H1 (cell line): Measurements from ENCODE around the gene IRS1. TPM values are rescaled to one million over a fixed set of nuclear protein-coding genes. Genes with fewer than 3 reads are reported as not detected.

Source experiments
- CBX8 ChIP-seq: fragments of 300-800, 300-1000 bp; sonication (generic); IDR thresholded peaks from 2 replicates; pipeline ENCODE4 v1.7.1; 2016; ENCODE audit warnings: low read depth, low read length, borderline replicate concordance
- SRF ChIP-seq: IDR thresholded peaks from 2 replicates; pipeline ENCODE4 v1.6.1; 2011; ENCODE audit warnings: mild to moderate bottlenecking, low read depth, low read length, moderate library complexity
- YY1 ChIP-seq: IDR thresholded peaks from 2 replicates; pipeline ENCODE4 v1.6.1; 2011; ENCODE audit warnings: low read depth, mild to moderate bottlenecking, low read length
- polyA plus RNA-seq, 7 experiments: library from polyadenylated mRNA; depleted of rRNA in 3 of 7; stranded (reverse) in 5 of 7; unstranded in 2 of 7; fragments of >200 nt in 5 of 7; fragments of 200-250 nt in 2 of 7; gene quantifications; 1 replicate in 5 of 7; 2 replicates in 1 of 7; 4 replicates in 1 of 7; pipeline versions ENCODE4 v1.2.1 to v1.2.3, GENCODE V29; 2011 to 2013; ENCODE audit warnings: missing spikeins in 2 of 7, mixed read lengths in 2 of 7
- total RNA-seq: library from RNA; stranded (reverse); fragmentation: NEBNext Ultra II Directional; extraction: Animal tissue kit (Norgen Biotek cat#: 25700); gene quantifications from 2 replicates; pipeline ENCODE4 v1.2.1, GENCODE V29; 2021
- TF ChIP-seq, protein P1 (sequence below): fragments of 300-600 bp; sonication (generic); IDR thresholded peaks from 2 replicates; pipeline ENCODE4 v1.7.1; 2012; ENCODE audit warnings: low read length, moderate library complexity, mild to moderate bottlenecking, inconsistent platforms; ENCODE audit not compliant: insufficient replicate concordance
- TF ChIP-seq, protein P2 (sequence below): IDR thresholded peaks from 2 replicates; pipeline ENCODE4 v1.6.1; 2012; ENCODE audit warnings: inconsistent platforms

IRS1 gene
- total and polyA plus RNA-seq, 2 of the 8 experiments (the other 6 are each of a cell fraction or from before 2014, with no cell fraction given) = 9.1 to 26.9 TPM

DNA sequence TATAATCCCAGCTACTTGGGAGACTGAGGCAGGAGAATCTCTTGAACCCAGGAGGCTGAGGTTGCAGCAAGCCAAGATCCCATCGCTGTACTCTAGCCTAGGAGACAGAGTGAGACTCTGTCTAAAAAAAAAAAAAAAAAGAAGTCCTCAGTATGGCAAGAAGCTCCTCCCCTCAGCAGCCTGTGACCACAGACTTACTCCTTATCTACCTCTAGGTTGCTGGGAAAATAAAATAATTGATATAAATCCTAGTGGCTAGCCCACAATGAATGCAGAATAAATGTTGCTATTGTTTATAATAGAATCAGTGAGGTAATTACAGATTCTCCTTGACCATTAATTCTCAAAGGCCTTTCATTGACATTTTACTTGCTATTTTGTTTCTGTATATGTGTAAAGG lies 70.6 kb downstream of the IRS1 start (continued):
- TF ChIP-seq, protein P1, sequence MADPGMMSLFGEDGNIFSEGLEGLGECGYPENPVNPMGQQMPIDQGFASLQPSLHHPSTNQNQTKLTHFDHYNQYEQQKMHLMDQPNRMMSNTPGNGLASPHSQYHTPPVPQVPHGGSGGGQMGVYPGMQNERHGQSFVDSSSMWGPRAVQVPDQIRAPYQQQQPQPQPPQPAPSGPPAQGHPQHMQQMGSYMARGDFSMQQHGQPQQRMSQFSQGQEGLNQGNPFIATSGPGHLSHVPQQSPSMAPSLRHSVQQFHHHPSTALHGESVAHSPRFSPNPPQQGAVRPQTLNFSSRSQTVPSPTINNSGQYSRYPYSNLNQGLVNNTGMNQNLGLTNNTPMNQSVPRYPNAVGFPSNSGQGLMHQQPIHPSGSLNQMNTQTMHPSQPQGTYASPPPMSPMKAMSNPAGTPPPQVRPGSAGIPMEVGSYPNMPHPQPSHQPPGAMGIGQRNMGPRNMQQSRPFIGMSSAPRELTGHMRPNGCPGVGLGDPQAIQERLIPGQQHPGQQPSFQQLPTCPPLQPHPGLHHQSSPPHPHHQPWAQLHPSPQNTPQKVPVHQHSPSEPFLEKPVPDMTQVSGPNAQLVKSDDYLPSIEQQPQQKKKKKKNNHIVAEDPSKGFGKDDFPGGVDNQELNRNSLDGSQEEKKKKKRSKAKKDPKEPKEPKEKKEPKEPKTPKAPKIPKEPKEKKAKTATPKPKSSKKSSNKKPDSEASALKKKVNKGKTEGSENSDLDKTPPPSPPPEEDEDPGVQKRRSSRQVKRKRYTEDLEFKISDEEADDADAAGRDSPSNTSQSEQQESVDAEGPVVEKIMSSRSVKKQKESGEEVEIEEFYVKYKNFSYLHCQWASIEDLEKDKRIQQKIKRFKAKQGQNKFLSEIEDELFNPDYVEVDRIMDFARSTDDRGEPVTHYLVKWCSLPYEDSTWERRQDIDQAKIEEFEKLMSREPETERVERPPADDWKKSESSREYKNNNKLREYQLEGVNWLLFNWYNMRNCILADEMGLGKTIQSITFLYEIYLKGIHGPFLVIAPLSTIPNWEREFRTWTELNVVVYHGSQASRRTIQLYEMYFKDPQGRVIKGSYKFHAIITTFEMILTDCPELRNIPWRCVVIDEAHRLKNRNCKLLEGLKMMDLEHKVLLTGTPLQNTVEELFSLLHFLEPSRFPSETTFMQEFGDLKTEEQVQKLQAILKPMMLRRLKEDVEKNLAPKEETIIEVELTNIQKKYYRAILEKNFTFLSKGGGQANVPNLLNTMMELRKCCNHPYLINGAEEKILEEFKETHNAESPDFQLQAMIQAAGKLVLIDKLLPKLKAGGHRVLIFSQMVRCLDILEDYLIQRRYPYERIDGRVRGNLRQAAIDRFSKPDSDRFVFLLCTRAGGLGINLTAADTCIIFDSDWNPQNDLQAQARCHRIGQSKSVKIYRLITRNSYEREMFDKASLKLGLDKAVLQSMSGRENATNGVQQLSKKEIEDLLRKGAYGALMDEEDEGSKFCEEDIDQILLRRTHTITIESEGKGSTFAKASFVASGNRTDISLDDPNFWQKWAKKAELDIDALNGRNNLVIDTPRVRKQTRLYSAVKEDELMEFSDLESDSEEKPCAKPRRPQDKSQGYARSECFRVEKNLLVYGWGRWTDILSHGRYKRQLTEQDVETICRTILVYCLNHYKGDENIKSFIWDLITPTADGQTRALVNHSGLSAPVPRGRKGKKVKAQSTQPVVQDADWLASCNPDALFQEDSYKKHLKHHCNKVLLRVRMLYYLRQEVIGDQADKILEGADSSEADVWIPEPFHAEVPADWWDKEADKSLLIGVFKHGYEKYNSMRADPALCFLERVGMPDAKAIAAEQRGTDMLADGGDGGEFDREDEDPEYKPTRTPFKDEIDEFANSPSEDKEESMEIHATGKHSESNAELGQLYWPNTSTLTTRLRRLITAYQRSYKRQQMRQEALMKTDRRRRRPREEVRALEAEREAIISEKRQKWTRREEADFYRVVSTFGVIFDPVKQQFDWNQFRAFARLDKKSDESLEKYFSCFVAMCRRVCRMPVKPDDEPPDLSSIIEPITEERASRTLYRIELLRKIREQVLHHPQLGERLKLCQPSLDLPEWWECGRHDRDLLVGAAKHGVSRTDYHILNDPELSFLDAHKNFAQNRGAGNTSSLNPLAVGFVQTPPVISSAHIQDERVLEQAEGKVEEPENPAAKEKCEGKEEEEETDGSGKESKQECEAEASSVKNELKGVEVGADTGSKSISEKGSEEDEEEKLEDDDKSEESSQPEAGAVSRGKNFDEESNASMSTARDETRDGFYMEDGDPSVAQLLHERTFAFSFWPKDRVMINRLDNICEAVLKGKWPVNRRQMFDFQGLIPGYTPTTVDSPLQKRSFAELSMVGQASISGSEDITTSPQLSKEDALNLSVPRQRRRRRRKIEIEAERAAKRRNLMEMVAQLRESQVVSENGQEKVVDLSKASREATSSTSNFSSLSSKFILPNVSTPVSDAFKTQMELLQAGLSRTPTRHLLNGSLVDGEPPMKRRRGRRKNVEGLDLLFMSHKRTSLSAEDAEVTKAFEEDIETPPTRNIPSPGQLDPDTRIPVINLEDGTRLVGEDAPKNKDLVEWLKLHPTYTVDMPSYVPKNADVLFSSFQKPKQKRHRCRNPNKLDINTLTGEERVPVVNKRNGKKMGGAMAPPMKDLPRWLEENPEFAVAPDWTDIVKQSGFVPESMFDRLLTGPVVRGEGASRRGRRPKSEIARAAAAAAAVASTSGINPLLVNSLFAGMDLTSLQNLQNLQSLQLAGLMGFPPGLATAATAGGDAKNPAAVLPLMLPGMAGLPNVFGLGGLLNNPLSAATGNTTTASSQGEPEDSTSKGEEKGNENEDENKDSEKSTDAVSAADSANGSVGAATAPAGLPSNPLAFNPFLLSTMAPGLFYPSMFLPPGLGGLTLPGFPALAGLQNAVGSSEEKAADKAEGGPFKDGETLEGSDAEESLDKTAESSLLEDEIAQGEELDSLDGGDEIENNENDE = no peak
- TF ChIP-seq, protein P2, sequence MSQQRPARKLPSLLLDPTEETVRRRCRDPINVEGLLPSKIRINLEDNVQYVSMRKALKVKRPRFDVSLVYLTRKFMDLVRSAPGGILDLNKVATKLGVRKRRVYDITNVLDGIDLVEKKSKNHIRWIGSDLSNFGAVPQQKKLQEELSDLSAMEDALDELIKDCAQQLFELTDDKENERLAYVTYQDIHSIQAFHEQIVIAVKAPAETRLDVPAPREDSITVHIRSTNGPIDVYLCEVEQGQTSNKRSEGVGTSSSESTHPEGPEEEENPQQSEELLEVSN = no peak
- TF ChIP-seq CBX8 (no peak), YY1 (no peak), SRF (no peak)
